SU-DHL-6 (cell line): Measurements from ENCODE around the gene FIBP.

ENCODE experiments used
- CTCF ChIP-seq: fragments of 200-600 bp; sonication (generic); IDR thresholded peaks from one replicate; pipeline ENCODE4 v1.5.1; 2017; ENCODE audit warnings: antibody characterized with exemption, mild to moderate bottlenecking, low read length, moderate library complexity; ENCODE audit not compliant: insufficient read depth, poor library complexity, severe bottlenecking
- EZH2phosphoT487 ChIP-seq: fragments of 200-600 bp; sonication (generic), shearing (Covaris generic); conservative IDR thresholded peaks from 2 replicates; pipeline ENCODE4 v1.6.1; 2018; ENCODE audit warnings: mild to moderate bottlenecking, antibody characterized with exemption, low read length, moderate library complexity, mixed read lengths

- TF ChIP-seq CTCF: no peak
- no peak for TF ChIP-seq EZH2phosphoT487
Observed at GRCh38 chr11:65903068-65903481, 14.8 kb upstream of the FIBP start.
